Measurements from ENCODE around the gene USPL1.
"Not testable (repeated sequence)": the region's sequence is repeated elsewhere in the genome, so short reads cannot be mapped to it uniquely, and the experiment has no call there.

USPL1 gene

DNA sequence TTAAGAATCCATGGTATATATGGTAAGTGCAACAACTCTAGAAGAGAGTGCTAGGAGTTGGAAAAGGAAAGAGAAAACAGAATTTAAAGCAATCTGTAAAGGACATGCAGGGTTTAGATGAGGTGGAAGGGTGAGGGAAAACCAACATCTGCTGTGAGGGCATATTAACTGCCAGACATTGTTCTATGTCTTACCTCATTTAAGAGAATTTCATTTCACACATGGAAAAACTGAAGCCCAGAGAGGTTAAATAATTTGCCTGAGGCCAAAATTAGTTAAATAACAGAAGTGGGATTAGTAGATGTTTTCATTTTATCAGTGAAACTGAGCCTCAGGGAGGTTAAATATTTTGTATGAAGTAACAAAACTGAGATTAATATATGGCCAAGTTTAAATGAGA lies 7.4 kb upstream of the USPL1 start:
- in situ Hi-C loops (cut with MboI; ENCODE audit: low pct_unique_long_range_greater_than_20kb, low sequenced_read_pairs), result no loop called here
- no peak for DNase-seq

- DNase-seq, result no peak
- in situ Hi-C loops (cut with MboI; ENCODE audit: low pct_unique_long_range_greater_than_20kb, low sequenced_read_pairs), result no loop called here
These were observed 2.2 kb upstream of the USPL1 start for GRCh38 chr13:30615481-30615865.

- DNase-seq, result peak; percentile 59
- in situ Hi-C loops (cut with MboI; ENCODE audit: low pct_unique_long_range_greater_than_20kb, low sequenced_read_pairs), result no loop called here
These were observed 1.7 kb upstream of the USPL1 start for GRCh38 chr13:30615866-30616541.

DNA sequence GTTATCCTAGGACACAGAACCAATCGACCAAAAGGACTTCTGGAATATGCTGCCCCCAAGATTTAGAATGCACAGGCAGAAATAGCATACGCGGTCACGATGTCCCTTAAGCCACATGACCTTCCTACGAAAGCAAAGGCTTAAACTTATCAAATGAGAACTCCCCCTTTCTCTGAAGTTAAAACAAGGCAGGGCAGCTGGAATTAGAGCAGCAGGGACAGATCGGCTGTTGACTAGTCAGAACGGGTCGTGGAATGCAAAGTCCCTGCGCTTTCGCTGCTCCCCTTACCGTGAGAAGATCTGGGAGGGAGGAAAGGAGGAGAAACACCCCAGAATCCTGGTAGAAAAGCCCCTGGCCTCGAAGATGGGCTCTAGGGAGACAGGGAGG lies 799 bp upstream of the USPL1 start:
- peak; percentile 86 for DNase-seq
- in situ Hi-C loops (cut with MboI; ENCODE audit: low pct_unique_long_range_greater_than_20kb, low sequenced_read_pairs), result no loop called here

DNA sequence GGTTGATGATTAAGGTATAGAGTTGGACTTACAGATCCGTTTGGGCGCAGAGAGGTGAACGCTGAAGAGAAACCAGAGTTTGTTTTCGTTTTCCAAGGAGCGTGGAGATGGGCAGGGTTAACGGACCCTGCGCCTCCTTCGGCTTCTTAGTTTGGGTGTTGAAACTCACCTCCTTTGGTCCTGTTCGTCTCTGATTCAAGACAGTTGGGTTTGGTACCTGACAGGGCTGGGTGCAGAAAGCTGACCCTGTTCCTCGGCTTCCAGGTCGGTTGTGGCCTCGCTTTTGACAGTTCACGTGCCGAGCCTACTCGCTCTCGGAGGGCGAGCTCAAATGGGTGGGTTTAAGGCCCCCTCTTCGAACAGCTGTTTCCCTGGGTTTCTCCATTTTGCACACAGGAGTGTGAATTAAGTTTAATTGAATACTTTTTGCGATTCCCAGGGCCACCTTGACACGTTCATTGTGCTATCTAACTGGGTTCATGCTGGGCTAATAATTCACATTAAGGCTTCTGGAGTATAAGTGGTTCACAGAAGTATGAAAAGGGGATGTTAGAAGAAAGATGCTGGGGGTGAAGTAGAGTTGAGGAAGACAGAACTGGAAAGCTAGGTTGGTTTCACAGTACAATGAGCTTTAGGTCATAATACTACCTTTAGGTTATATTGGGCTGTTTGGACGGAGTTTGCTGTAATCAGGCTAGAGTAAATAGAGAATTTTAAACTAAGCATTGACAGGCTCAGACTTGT lies 638 bp downstream of the USPL1 start:
- in situ Hi-C loops (cut with MboI; ENCODE audit: low pct_unique_long_range_greater_than_20kb, low sequenced_read_pairs), result no loop called here
- peak; percentile 44 for DNase-seq

GRCh38 chr13:30618930-30619279 lies 1.2 kb downstream of the USPL1 start:
- in situ Hi-C loops (cut with MboI; ENCODE audit: low pct_unique_long_range_greater_than_20kb, low sequenced_read_pairs), result no loop called here
- DNase-seq, result peak; percentile 29

DNA sequence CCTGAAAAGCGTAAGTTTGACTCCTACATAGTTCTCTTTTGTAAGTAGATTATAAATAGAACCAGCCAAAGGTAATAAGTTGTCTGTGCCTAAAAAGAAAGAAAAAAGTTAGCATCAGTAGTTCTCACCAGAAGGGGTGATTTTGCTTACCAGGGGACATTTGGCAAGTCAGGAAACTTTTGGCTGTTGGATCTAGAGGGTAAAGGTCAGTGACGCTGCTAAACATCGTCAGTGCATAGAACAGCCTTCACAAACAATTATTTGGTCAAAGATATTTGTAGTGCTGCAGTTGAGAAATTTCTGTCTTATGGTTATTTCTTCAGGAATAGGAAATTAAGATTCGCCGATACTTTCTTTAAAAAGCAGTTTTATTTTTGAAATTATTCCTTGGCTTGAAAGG lies 2.0 kb downstream of the USPL1 start:
- no peak for DNase-seq
- in situ Hi-C loops (cut with MboI; ENCODE audit: low pct_unique_long_range_greater_than_20kb, low sequenced_read_pairs), result no loop called here

GRCh38 chr13:30620941-30621340 lies 3.2 kb downstream of the USPL1 start:
- no peak for DNase-seq
- in situ Hi-C loops (cut with MboI; ENCODE audit: low pct_unique_long_range_greater_than_20kb, low sequenced_read_pairs), result no loop called here

- in situ Hi-C loops (cut with MboI; ENCODE audit: low pct_unique_long_range_greater_than_20kb, low sequenced_read_pairs), result no loop called here
- DNase-seq, result no peak
These were observed 4.8 kb downstream of the USPL1 start for GRCh38 chr13:30622551-30622950.

DNA sequence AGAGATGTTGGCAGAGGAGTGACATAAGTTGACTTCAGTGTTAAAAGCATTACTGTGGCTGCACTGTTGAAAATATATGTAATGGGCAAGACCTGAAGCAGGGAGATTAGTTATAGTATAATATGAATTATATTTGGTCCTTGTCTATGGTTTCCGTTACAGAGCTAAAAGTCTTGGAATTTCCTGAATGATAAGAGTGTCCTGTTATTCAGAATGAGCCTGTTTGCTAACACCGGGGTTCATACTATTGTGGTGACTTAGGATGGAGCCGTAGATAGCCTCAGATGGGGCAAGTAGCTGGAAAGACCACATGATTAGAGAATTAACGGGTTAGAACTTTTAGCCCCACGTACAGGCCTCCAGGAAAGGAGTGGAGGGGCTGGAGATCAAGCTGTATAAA lies 5.7 kb downstream of the USPL1 start:
- in situ Hi-C loops (cut with MboI; ENCODE audit: low pct_unique_long_range_greater_than_20kb, low sequenced_read_pairs), result no loop called here
- no peak for DNase-seq

GRCh38 chr13:30624630-30625029 lies 6.9 kb downstream of the USPL1 start:
- no peak for DNase-seq
- in situ Hi-C loops (cut with MboI; ENCODE audit: low pct_unique_long_range_greater_than_20kb, low sequenced_read_pairs), result no loop called here

GRCh38 chr13:30629527-30629926 lies 11.8 kb downstream of the USPL1 start:
- in situ Hi-C loops (cut with MboI; ENCODE audit: low pct_unique_long_range_greater_than_20kb, low sequenced_read_pairs), result no loop called here
- no peak for DNase-seq

- in situ Hi-C loops (cut with MboI; ENCODE audit: low pct_unique_long_range_greater_than_20kb, low sequenced_read_pairs), result no loop called here
- DNase-seq, result no peak
These were observed 16.1 kb downstream of the USPL1 start for GRCh38 chr13:30633861-30634260.

GRCh38 chr13:30634838-30635237 lies 17.1 kb downstream of the USPL1 start:
- in situ Hi-C loops (cut with MboI; ENCODE audit: low pct_unique_long_range_greater_than_20kb, low sequenced_read_pairs), result no loop called here

DNA sequence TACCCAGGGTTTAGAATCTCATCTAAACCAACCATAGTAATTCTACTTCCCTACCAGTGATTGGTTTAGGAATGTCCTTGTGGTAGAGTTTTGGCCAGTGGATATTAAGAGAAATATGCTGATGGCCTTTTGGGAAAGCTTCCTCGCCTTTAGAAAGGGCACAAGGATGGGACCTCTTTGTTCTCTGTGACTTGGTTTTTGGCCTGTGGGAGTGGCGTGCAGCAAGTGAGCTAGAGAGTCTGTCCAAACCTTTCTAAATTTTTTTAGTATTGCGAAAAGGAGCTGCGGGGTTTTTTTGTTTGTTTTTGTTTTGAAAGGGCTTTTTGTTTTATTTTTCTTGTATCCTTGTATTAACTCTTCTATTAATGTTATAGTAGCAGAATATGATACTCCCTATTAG lies 20.6 kb downstream of the USPL1 start:
- in situ Hi-C loops (cut with MboI; ENCODE audit: low pct_unique_long_range_greater_than_20kb, low sequenced_read_pairs), result no loop called here

More at GRCh38 chr13:30634838-30635237, 17.1 kb downstream of the USPL1 start:
- DNase-seq, result no peak

GRCh38 chr13:30639671-30640070 lies 22.0 kb downstream of the USPL1 start:
- DNase-seq, result no peak
- in situ Hi-C loops (cut with MboI; ENCODE audit: low pct_unique_long_range_greater_than_20kb, low sequenced_read_pairs), result no loop called here

More for the DNA sequence above, 20.6 kb downstream of the USPL1 start:
- DNase-seq, result no peak

DNA sequence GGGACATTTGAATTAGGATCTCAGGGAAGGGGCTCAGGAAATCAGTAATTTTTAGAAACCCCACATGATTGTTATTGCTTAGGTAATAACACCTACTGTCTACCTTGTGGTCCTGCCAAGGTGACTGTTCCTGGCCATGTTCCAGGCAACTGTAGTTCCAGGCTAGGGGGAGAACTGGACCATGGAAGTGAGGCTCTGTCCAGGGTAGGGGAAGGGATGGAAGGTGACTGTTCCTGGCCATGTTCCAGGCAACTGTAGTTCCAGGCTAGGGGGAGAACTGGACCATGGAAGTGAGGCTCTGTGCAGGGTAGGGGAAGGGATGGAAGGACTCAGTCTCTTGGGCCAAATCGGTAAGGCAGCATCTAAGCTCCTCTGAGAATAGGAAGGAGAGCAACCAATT lies 23.5 kb downstream of the USPL1 start:
- in situ Hi-C loops (cut with MboI; ENCODE audit: low pct_unique_long_range_greater_than_20kb, low sequenced_read_pairs); DNase-seq: not testable (repeated sequence)

GRCh38 chr13:30645629-30646028 lies 27.9 kb downstream of the USPL1 start:
- in situ Hi-C loops (cut with MboI; ENCODE audit: low pct_unique_long_range_greater_than_20kb, low sequenced_read_pairs), result no loop called here

GRCh38 chr13:30647420-30647819 lies 29.7 kb downstream of the USPL1 start:
- in situ Hi-C loops (cut with MboI; ENCODE audit: low pct_unique_long_range_greater_than_20kb, low sequenced_read_pairs), result no loop called here
- DNase-seq, result no peak

More at GRCh38 chr13:30645629-30646028, 27.9 kb downstream of the USPL1 start:
- DNase-seq, result no peak

- no peak for DNase-seq
- in situ Hi-C loops (cut with MboI; ENCODE audit: low pct_unique_long_range_greater_than_20kb, low sequenced_read_pairs), result no loop called here
These were observed 30.3 kb downstream of the USPL1 start for GRCh38 chr13:30647824-30648521.

Measured in KBM-7 (cell line).